ENCODE results near the gene KIF26B.

Gene KIF26B

GRCh38 chr1:245108909-245109308 lies 45.9 kb upstream of the KIF26B start:
- no peak overlapping the region for H3K4me3 ChIP-seq (ENCODE audit: low read depth, low read length)
- no peaks in the 10 kb centered on the region for H3K9me3 ChIP-seq (ENCODE audit: severe bottlenecking)
- no peaks in the 10 kb centered on the region for H3K27me3 ChIP-seq (ENCODE audit: insufficient read depth, low read depth, severe bottlenecking)
- DNase-seq = no peak
- H3K27ac ChIP-seq = no peak overlapping the region
- no peaks in the 10 kb centered on the region for H3K36me3 ChIP-seq
- TF ChIP-seq, protein P1, sequence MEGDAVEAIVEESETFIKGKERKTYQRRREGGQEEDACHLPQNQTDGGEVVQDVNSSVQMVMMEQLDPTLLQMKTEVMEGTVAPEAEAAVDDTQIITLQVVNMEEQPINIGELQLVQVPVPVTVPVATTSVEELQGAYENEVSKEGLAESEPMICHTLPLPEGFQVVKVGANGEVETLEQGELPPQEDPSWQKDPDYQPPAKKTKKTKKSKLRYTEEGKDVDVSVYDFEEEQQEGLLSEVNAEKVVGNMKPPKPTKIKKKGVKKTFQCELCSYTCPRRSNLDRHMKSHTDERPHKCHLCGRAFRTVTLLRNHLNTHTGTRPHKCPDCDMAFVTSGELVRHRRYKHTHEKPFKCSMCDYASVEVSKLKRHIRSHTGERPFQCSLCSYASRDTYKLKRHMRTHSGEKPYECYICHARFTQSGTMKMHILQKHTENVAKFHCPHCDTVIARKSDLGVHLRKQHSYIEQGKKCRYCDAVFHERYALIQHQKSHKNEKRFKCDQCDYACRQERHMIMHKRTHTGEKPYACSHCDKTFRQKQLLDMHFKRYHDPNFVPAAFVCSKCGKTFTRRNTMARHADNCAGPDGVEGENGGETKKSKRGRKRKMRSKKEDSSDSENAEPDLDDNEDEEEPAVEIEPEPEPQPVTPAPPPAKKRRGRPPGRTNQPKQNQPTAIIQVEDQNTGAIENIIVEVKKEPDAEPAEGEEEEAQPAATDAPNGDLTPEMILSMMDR (IDR thresholded peaks at IDR 0.05; ENCODE audit: low read depth, low read length) = no peak

DNA sequence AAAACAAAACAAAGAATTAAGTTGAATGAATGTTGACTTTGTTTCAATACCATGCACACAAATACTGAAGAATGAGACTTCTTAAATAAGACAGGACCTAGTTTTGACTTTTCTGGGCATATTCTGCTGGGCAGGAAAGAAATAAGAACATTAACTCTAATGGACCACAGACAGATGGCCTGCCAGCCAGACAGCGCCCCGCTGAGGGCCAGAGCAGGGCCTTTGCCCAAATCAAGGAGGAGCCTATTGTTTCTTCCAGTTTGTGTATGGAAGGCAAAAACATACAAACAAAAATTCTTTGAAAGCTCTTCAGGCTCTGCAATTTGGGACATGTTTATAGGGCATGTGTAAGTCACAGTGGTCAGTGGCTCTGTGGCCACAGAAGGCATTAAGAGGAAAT lies 44.4 kb upstream of the KIF26B start:
- no peak overlapping the region for H3K27ac ChIP-seq
- no peak overlapping the region for H3K4me3 ChIP-seq (ENCODE audit: low read depth, low read length)
- H3K27me3 ChIP-seq (ENCODE audit: insufficient read depth, low read depth, severe bottlenecking) = no peaks in the 10 kb centered on the region
- no peaks in the 10 kb centered on the region for H3K36me3 ChIP-seq
- DNase-seq = no peak
- H3K9me3 ChIP-seq (ENCODE audit: severe bottlenecking) = no peaks in the 10 kb centered on the region
- TF ChIP-seq, protein P1 (IDR thresholded peaks at IDR 0.05; ENCODE audit: low read depth, low read length) = no peak

GRCh38 chr1:245111073-245111472 lies 43.7 kb upstream of the KIF26B start:
- Histone ChIP-seq H3K27ac (no peak overlapping the region), H3K27me3 (ENCODE audit: insufficient read depth, low read depth, severe bottlenecking) (no peaks in the 10 kb centered on the region), H3K4me3 (ENCODE audit: low read depth, low read length) (no peak overlapping the region), H3K36me3 (no peaks in the 10 kb centered on the region), H3K9me3 (ENCODE audit: severe bottlenecking) (no peaks in the 10 kb centered on the region)
- TF ChIP-seq, protein P1 (IDR thresholded peaks at IDR 0.05; ENCODE audit: low read depth, low read length) = no peak
- DNase-seq = no peak

- Histone ChIP-seq H3K36me3 (no peaks in the 10 kb centered on the region), H3K27me3 (ENCODE audit: insufficient read depth, low read depth, severe bottlenecking) (no peaks in the 10 kb centered on the region), H3K27ac (no peak overlapping the region), H3K4me3 (ENCODE audit: low read depth, low read length) (no peak overlapping the region), H3K9me3 (ENCODE audit: severe bottlenecking) (no peaks in the 10 kb centered on the region)
- TF ChIP-seq, protein P1 (IDR thresholded peaks at IDR 0.05; ENCODE audit: low read depth, low read length) = no peak
- DNase-seq = peak; percentile 47
Measured at GRCh38 chr1:245113649-245114048, 41.1 kb upstream of the KIF26B start.

DNA sequence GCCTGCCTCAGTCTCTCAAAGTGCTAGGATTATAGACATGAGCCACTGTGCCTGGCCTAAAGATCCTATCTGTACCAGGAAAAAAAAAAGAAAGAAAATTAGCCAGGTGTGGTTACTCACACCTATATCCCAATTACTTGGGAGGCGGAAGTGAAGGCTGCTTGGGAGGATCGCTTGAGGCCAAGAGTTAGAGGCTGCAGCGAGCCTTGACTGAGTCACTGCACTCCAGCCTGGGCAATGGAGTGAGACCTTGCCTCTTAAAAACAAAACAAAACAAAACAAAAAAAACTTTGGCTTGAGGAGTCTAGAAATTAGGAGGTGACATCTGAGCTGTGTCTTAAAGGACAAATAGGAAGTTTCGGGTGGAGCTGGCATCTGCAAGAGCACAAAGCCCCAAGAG lies 38.7 kb upstream of the KIF26B start:
- TF ChIP-seq, protein P1 (IDR thresholded peaks at IDR 0.05; ENCODE audit: low read depth, low read length) = no peak
- Histone ChIP-seq H3K27me3 (ENCODE audit: insufficient read depth, low read depth, severe bottlenecking) (no peaks in the 10 kb centered on the region), H3K4me3 (ENCODE audit: low read depth, low read length) (no peak overlapping the region), H3K27ac (no peak overlapping the region), H3K36me3 (no peaks in the 10 kb centered on the region), H3K9me3 (ENCODE audit: severe bottlenecking) (no peaks in the 10 kb centered on the region)
- no peak for DNase-seq

DNA sequence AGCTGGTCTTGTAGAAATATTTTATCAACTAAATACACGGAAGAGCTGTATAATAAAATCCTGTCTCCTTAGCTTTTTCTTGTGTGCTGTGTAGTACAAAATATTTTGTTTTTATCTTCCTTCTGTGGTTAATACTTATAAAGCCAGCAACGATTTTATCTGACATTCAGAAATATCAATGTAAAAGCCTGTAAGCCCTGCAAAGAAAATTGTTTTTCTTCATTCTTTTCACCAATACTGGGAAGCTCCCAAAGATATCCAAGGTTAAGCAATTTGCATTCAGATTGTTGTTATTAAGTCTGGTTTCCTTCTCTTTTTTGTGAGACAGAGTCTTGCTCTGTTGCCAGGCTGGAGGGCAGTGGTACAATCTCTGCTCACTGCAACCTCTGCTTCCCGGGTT lies 38.0 kb upstream of the KIF26B start:
- Histone ChIP-seq H3K9me3 (ENCODE audit: severe bottlenecking) (no peaks in the 10 kb centered on the region), H3K27ac (no peak overlapping the region), H3K4me3 (ENCODE audit: low read depth, low read length) (no peak overlapping the region), H3K36me3 (no peaks in the 10 kb centered on the region), H3K27me3 (ENCODE audit: insufficient read depth, low read depth, severe bottlenecking) (no peaks in the 10 kb centered on the region)
- TF ChIP-seq, protein P1 (IDR thresholded peaks at IDR 0.05; ENCODE audit: low read depth, low read length) = no peak
- DNase-seq = no peak

Data from WERI-Rb-1 (cell line).